ENCODE data around the gene TDRD7. TPM values are rescaled to one million over a fixed set of nuclear protein-coding genes. Genes with fewer than 3 reads are reported as not detected.

TDRD7 gene
- polyA plus RNA-seq, 1 of the 3 experiments (the other 2 are of a cell fraction), result 4.9 TPM

- Histone ChIP-seq H3K4me1 (ENCODE audit: control insufficient read depth in 1 of 2, insufficient read depth in 2 of 2, low read depth in 1 of 2, low read length in 1 of 2) (no peaks in the 10 kb centered on the region), H2AFZ (ENCODE audit: low read depth) (no peak overlapping the region), H3F3A (replicated peaks; ENCODE audit: insufficient read depth) (no peaks in the 10 kb centered on the region), H3K36me3 (replicated peaks in 1 of 2; ENCODE audit: control insufficient read depth in 1 of 2, insufficient read depth in 2 of 2, low read length in 1 of 2) (no peaks in the 10 kb centered on the region), H3K79me2 (ENCODE audit: insufficient read depth) (no peaks in the 10 kb centered on the region), H3K9me2 (no peaks in the 10 kb centered on the region), H3K9me3 (no peaks in the 10 kb centered on the region), H3K9ac (no peak overlapping the region), H4K20me1 (ENCODE audit: insufficient read depth) (no peaks in the 10 kb centered on the region), H3K27ac (ENCODE audit: low read depth in 2 of 2, low read length in 1 of 2) (no peak overlapping the region), H3K27me3 (ENCODE audit: insufficient read depth) (no peaks in the 10 kb centered on the region), H3K4me3 (ENCODE audit: low read depth in 2 of 2, low read length in 1 of 2) (no peak overlapping the region), H3K4me2 (no peak overlapping the region)
- ChIA-PET CTCF (interaction anchor here (1.0 to 1.3 kb wide), 2 partner anchors 20 to 510 kb away, joined by 3 read pairs; no protein-coding TSS in a partner anchor), POLR2A (no interaction called here)
- DNase-seq, result no peak
- WGBS (ENCODE audit: low lambda C conversion rate), result 67% methylated on average over 3 of the region's 3 CpGs
- TF ChIP-seq RAD21 (IDR thresholded peaks at IDR 0.05; ENCODE audit: low read length) (no peak), ZBTB33 (IDR thresholded peaks at IDR 0.05; ENCODE audit: borderline replicate concordance, low read depth) (no peak), MEF2A (IDR thresholded peaks at IDR 0.05; ENCODE audit: borderline replicate concordance, low read depth) (no peak), GATA2 (CRISPR knock-in tag; IDR thresholded peaks at IDR 0.05) (no peak), FOSL2 (IDR thresholded peaks at IDR 0.05; ENCODE audit: borderline replicate concordance, low read depth) (no peak), SIN3A (IDR thresholded peaks at IDR 0.05; ENCODE audit: borderline replicate concordance, low read depth, low read length) (no peak), CTCF (IDR thresholded peaks at IDR 0.05) (no peak), ELF1 (IDR thresholded peaks at IDR 0.05) (no peak), RXRA (IDR thresholded peaks at IDR 0.05; ENCODE audit: borderline replicate concordance, low read depth) (no peak), FOXJ3 (CRISPR knock-in tag; IDR thresholded peaks at IDR 0.05) (no peak), GABPA (IDR thresholded peaks at IDR 0.05; ENCODE audit: low read depth) (no peak), CHD2 (IDR thresholded peaks at IDR 0.05; ENCODE audit: low read length, partially characterized antibody) (no peak), NRF1 (IDR thresholded peaks at IDR 0.05; ENCODE audit: low read depth, low read length) (no peak), POLR2AphosphoS5 (IDR thresholded peaks at IDR 0.05; ENCODE audit: low read depth, low read length) (no peak), TAF1 (IDR thresholded peaks at IDR 0.05; ENCODE audit: borderline replicate concordance, low read depth, low read length) (no peak)
Observed at GRCh38 chr9:97367729-97368128, 44.2 kb upstream of the TDRD7 start.

GRCh38 chr9:97368964-97369363 lies 42.9 kb upstream of the TDRD7 start:
- Histone ChIP-seq H3K9me3 (no peaks in the 10 kb centered on the region), H3F3A (replicated peaks; ENCODE audit: insufficient read depth) (no peaks in the 10 kb centered on the region), H3K4me1 (ENCODE audit: control insufficient read depth in 1 of 2, insufficient read depth in 2 of 2, low read depth in 1 of 2, low read length in 1 of 2) (no peaks in the 10 kb centered on the region; a peak in 1 of 4 replicates), H2AFZ (ENCODE audit: low read depth) (no peak overlapping the region), H4K20me1 (ENCODE audit: insufficient read depth) (no peaks in the 10 kb centered on the region), H3K4me3 (ENCODE audit: low read depth in 2 of 2, low read length in 1 of 2) (no peak overlapping the region), H3K79me2 (ENCODE audit: insufficient read depth) (no peaks in the 10 kb centered on the region), H3K27ac (ENCODE audit: low read depth in 2 of 2, low read length in 1 of 2) (no peak overlapping the region), H3K9ac (no peak overlapping the region), H3K36me3 (replicated peaks in 1 of 2; ENCODE audit: control insufficient read depth in 1 of 2, insufficient read depth in 2 of 2, low read length in 1 of 2) (no peaks in the 10 kb centered on the region), H3K9me2 (no peaks in the 10 kb centered on the region), H3K27me3 (ENCODE audit: insufficient read depth) (no peaks in the 10 kb centered on the region), H3K4me2 (no peak overlapping the region)
- TF ChIP-seq CTCF (IDR thresholded peaks at IDR 0.05), result no peak
- WGBS (ENCODE audit: low lambda C conversion rate), result 18% methylated on average over 1 of the region's 1 CpG
- no peak for DNase-seq
- ChIA-PET CTCF (interaction anchor here (0.6 to 3.2 kb wide), 2 partner anchors 18 to 527 kb away, joined by 3 to 21 read pairs; no protein-coding TSS in a partner anchor), POLR2A (no interaction called here)

Data from SK-N-SH (cell line).